ENCODE results near the gene COA7.

DNA sequence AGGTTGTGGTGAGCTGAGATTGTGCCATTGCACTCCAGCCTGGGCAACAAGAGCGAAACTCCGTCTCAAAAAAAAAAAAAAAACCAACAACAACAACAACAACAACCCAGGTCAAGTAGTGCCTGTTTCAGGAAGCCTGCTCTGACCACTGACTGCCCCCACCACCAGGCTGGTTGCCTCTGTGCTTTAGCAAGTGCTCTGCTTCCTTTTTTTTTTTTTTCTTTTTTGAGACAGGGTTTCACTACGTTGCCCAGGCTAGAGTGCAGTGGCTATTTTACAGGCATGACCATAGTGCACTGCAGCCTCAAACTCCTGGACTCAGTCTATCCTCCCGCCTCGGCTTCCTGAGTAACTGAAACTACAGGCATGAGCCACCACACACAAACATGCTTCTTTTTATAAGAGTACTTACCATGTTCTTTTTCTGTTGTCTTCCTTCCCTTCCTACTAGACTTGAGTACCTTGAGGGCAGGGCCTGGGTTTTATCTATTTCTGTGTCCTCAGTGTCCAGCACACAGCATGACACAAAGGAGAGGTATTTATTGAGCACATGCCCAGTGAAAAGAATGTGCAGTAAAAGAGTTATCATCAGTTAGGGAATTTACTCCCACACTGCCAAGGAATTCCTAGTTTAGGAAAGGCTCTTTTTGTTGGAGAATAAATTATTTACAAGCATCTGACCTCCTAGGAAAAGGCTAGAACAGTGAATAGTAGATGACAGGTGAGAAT is 9.9 kb upstream of the COA7 start:
- TF ChIP-seq, protein P1, sequence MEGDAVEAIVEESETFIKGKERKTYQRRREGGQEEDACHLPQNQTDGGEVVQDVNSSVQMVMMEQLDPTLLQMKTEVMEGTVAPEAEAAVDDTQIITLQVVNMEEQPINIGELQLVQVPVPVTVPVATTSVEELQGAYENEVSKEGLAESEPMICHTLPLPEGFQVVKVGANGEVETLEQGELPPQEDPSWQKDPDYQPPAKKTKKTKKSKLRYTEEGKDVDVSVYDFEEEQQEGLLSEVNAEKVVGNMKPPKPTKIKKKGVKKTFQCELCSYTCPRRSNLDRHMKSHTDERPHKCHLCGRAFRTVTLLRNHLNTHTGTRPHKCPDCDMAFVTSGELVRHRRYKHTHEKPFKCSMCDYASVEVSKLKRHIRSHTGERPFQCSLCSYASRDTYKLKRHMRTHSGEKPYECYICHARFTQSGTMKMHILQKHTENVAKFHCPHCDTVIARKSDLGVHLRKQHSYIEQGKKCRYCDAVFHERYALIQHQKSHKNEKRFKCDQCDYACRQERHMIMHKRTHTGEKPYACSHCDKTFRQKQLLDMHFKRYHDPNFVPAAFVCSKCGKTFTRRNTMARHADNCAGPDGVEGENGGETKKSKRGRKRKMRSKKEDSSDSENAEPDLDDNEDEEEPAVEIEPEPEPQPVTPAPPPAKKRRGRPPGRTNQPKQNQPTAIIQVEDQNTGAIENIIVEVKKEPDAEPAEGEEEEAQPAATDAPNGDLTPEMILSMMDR (IDR thresholded peaks at IDR 0.05), result no peak
- TF ChIP-seq POLR2A (IDR thresholded peaks at IDR 0.05), result no peak
